Panc1 (cell line): ENCODE results near the gene CFH. TPM values are rescaled to one million over a fixed set of nuclear protein-coding genes. Genes with fewer than 3 reads are reported as not detected.

Experiments used
- ATAC-seq: fragments of 200-7000 bp; cut with Tn5 transposase; 2 replicates; pipeline ENCODE4 v1.9.1; 2020; ENCODE audit warnings: mild to moderate bottlenecking, moderate library complexity
- BruUV-seq: library from RNA; stranded (reverse); fragments of 400-500 nt; replicated peaks from 2 replicates; lab custom pipeline; 2021; lab: Mats Ljungman, UMichigan
- CTCF ChIA-PET: fragments of 300-600 bp; sonication (Branson Sonifier 250); formaldehyde crosslinking; loops from one replicate; lab custom pipeline; 2022; ENCODE audit warnings: antibody characterized with exemption; lab: Charles Lee
- POLR2A ChIA-PET: fragments of 300-600 bp; sonication (Branson Sonifier 250); formaldehyde crosslinking; loops from one replicate; lab custom pipeline; 2022; ENCODE audit warnings: antibody characterized with exemption; lab: Charles Lee
- DNase-seq: peaks from one replicate; pipeline ENCODE4 v3.0.0-alpha.2; 2010; ENCODE audit warnings: low read depth, low spot score
- H3K27ac ChIP-seq: 2 replicates; pipeline ENCODE4 v1.5.1; 2011; ENCODE audit warnings: mild to moderate bottlenecking, low read length, inconsistent platforms
- H3K27me3 ChIP-seq: fragments of 200-500 bp; sonication (Bioruptor generic); 2 replicates; pipeline ENCODE4 v1.6.0; 2014; ENCODE audit warnings: low read length, inconsistent platforms; ENCODE audit not compliant: control insufficient read depth, insufficient read depth
- H3K36me3 ChIP-seq: fragments of 200-500 bp; sonication (Bioruptor generic); 2 replicates; pipeline ENCODE4 v1.5.1; 2014; ENCODE audit warnings: inconsistent platforms, mild to moderate bottlenecking, low read length, moderate library complexity; ENCODE audit not compliant: control insufficient read depth, insufficient read depth
- H3K4me1 ChIP-seq: 2 replicates; pipeline ENCODE4 v1.5.1; 2011; ENCODE audit warnings: inconsistent platforms, mild to moderate bottlenecking, low read length, moderate library complexity; ENCODE audit not compliant: control insufficient read depth, insufficient read depth
- H3K4me3 ChIP-seq, 2 experiments: 2 replicates each; pipeline ENCODE4 v1.5.1; 2011 to 2012; ENCODE audit warnings: low read depth in 2 of 2, low read length in 2 of 2, mild to moderate bottlenecking in 2 of 2, inconsistent platforms in 1 of 2, moderate library complexity in 1 of 2
- H3K9me3 ChIP-seq: fragments of 200-500 bp; sonication (Bioruptor generic); 2 replicates; pipeline ENCODE4 v1.5.1; 2014; ENCODE audit warnings: low read depth, mild to moderate bottlenecking, inconsistent platforms, low read length, moderate library complexity; ENCODE audit not compliant: control insufficient read depth, insufficient read depth
- POLR2AphosphoS5 ChIP-seq: IDR thresholded peaks from 2 replicates; pipeline ENCODE4 v1.6.1; 2012; ENCODE audit warnings: mild to moderate bottlenecking, low read depth, low read length, moderate library complexity
- REST ChIP-seq, 2 experiments: IDR thresholded peaks; 2 replicates each; pipeline ENCODE4 v1.6.1; 2011 to 2012; ENCODE audit warnings: low read depth in 2 of 2, control low read depth in 1 of 2, low read length in 1 of 2, mild to moderate bottlenecking in 1 of 2, moderate library complexity in 1 of 2; ENCODE audit not compliant: insufficient read depth in 1 of 2
- SIN3A ChIP-seq: IDR thresholded peaks from 2 replicates; pipeline ENCODE4 v1.6.1; 2012; ENCODE audit warnings: low read depth, mild to moderate bottlenecking, low read length, moderate library complexity, borderline replicate concordance; ENCODE audit not compliant: insufficient read depth
- TCF7L2 ChIP-seq: IDR thresholded peaks from 2 replicates; pipeline ENCODE4 v1.6.1; 2011; ENCODE audit warnings: mild to moderate bottlenecking, low read depth, low read length, inconsistent platforms
- in situ Hi-C: cut with HindIII; loops from 2 replicates; pipeline ENCODE4 v1.10.0; 2016; ENCODE audit warnings: low sequenced_read_pairs, low pct_unique_long_range_greater_than_20kb
- intact Hi-C: fragments of 100-400 bp; cut with micrococcal nuclease; formaldehyde crosslinking; loops from one replicate; pipeline ENCODE4 v1.10.0; 2022; ENCODE audit not compliant: unreplicated experiment
- total RNA-seq: library from RNA; stranded (reverse); gene quantifications from one replicate; pipeline ENCODE4 v1.2.1, GENCODE V29; 2021; ENCODE audit not compliant: unreplicated experiment
- TF ChIP-seq, protein P1 (sequence below): fragments of 450-650 bp; IDR thresholded peaks from 2 replicates; pipeline ENCODE4 v1.5.1; 2017; ENCODE audit warnings: mild to moderate bottlenecking

CFH gene
- total RNA-seq, 1 experiment from 2014 or later = 0.36 TPM

DNA sequence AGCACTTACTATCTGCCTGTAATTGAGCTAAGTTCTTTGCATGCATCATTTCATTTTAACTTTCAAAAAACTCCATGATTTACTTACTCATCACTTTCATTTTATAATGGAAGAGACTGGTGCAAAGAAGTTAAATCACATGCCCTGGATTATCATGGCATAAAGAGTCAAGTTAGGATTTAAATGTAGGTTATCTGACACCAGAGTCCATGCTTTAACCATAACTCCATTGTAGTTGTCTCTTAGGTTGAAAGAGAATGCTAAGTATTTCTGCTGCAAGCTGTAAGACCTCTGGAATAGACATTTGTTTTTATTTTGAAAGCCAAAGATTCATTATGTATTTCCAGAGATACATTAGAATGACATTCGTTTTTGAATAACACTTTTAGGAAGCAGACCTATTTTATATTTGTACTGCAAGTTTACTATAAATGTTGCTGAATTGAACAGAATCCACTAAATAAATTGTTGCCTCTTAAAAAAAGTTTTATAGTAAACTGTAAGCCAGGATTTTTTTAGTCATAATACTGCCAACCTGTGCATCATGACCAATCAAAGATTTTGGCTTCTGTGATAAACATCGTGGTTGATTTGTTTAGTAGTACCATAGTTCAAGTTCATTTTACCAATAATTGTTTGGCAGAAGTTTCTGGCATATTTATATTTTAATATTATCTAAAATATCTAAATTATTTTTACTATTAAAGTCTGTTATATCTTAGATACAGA lies 26.1 kb downstream of the CFH start:
- H3K9me3 ChIP-seq = no peaks in the 10 kb centered on the region
- no peak overlapping the region for H3K27ac ChIP-seq
- H3K4me3 ChIP-seq = no peak overlapping the region
- no peaks in the 10 kb centered on the region for H3K27me3 ChIP-seq
- in situ Hi-C loops = no loop called here
- TF ChIP-seq, protein P1, sequence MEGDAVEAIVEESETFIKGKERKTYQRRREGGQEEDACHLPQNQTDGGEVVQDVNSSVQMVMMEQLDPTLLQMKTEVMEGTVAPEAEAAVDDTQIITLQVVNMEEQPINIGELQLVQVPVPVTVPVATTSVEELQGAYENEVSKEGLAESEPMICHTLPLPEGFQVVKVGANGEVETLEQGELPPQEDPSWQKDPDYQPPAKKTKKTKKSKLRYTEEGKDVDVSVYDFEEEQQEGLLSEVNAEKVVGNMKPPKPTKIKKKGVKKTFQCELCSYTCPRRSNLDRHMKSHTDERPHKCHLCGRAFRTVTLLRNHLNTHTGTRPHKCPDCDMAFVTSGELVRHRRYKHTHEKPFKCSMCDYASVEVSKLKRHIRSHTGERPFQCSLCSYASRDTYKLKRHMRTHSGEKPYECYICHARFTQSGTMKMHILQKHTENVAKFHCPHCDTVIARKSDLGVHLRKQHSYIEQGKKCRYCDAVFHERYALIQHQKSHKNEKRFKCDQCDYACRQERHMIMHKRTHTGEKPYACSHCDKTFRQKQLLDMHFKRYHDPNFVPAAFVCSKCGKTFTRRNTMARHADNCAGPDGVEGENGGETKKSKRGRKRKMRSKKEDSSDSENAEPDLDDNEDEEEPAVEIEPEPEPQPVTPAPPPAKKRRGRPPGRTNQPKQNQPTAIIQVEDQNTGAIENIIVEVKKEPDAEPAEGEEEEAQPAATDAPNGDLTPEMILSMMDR = no peak
- TF ChIP-seq POLR2AphosphoS5 (no peak), TCF7L2 (no peak), SIN3A (no peak), REST (IDR thresholded peaks at IDR 0.05; ENCODE audit: insufficient read depth in 1 of 2, low read depth in 2 of 2, low read length in 1 of 2) (no peak)
- CTCF ChIA-PET = no interaction called here
- no peaks in the 10 kb centered on the region for H3K4me1 ChIP-seq
- POLR2A ChIA-PET = no interaction called here
- BruUV-seq = no TSS peak
- no peak for DNase-seq
- no peaks in the 10 kb centered on the region for H3K36me3 ChIP-seq
- no peak for ATAC-seq
- intact Hi-C loops = no loop called here

GRCh38 chr1:196678510-196678884 lies 26.7 kb downstream of the CFH start:
- CTCF ChIA-PET = no interaction called here
- no TSS peak for BruUV-seq
- no peak for ATAC-seq
- Histone ChIP-seq H3K27me3 (no peaks in the 10 kb centered on the region), H3K4me3 (no peak overlapping the region), H3K27ac (no peak overlapping the region), H3K36me3 (no peaks in the 10 kb centered on the region), H3K9me3 (no peaks in the 10 kb centered on the region), H3K4me1 (no peaks in the 10 kb centered on the region)
- TF ChIP-seq, protein P1 = no peak
- TF ChIP-seq TCF7L2 (no peak), REST (IDR thresholded peaks at IDR 0.05; ENCODE audit: insufficient read depth in 1 of 2, low read depth in 2 of 2, low read length in 1 of 2) (no peak), SIN3A (no peak), POLR2AphosphoS5 (no peak)
- in situ Hi-C loops (no loop called here), intact Hi-C loops (no loop called here)
- POLR2A ChIA-PET = no interaction called here
- no peak for DNase-seq
